MM.1S (cell line): ENCODE data around the gene KIAA0825.
A peak's percentile ranks its signal among the peaks of the same experiment; 100 is the strongest.

Experiments
- CTCF ChIP-seq: fragments of 300-600 bp; sonication (generic); IDR thresholded peaks from 2 replicates; pipeline ENCODE4 v1.5.1; 2016; ENCODE audit warnings: antibody characterized with exemption, low read length, mixed read lengths
- EZH2phosphoT487 ChIP-seq: fragments of 300-600 bp; sonication (generic); IDR thresholded peaks from 2 replicates; pipeline ENCODE4 v1.6.1; 2018; ENCODE audit warnings: antibody characterized with exemption, low read length

GRCh38 chr5:94159144-94159543 lies 459.3 kb downstream of the KIAA0825 start:
- 0 out of 2 replicates have a peak, but pooled peaks have one; percentile 16 for TF ChIP-seq CTCF
- no peak for TF ChIP-seq EZH2phosphoT487
